GM13977 (cell line): ENCODE measurements around the gene SPEF1.

Experiments used
- DNase-seq: peaks from one replicate; pipeline ENCODE4 v3.0.0; 2012; ENCODE audit warnings: low spot score
- in situ Hi-C: fragments of 300-500 bp; cut with MboI; formaldehyde crosslinking; loops from one replicate; pipeline ENCODE4 v1.12.0; 2022; ENCODE audit warnings: low sequenced_read_pairs, low pct_unique_long_range_greater_than_20kb, mixed read lengths, inconsistent platforms; ENCODE audit not compliant: unreplicated experiment
- TF ChIP-seq, protein P1 (sequence below): IDR thresholded peaks from 2 replicates; pipeline ENCODE4 v1.5.1; 2012; ENCODE audit warnings: mild to moderate bottlenecking, control low read depth; ENCODE audit not compliant: insufficient read depth; ENCODE audit errors: extremely low read depth, missing control alignments

SPEF1 gene

DNA sequence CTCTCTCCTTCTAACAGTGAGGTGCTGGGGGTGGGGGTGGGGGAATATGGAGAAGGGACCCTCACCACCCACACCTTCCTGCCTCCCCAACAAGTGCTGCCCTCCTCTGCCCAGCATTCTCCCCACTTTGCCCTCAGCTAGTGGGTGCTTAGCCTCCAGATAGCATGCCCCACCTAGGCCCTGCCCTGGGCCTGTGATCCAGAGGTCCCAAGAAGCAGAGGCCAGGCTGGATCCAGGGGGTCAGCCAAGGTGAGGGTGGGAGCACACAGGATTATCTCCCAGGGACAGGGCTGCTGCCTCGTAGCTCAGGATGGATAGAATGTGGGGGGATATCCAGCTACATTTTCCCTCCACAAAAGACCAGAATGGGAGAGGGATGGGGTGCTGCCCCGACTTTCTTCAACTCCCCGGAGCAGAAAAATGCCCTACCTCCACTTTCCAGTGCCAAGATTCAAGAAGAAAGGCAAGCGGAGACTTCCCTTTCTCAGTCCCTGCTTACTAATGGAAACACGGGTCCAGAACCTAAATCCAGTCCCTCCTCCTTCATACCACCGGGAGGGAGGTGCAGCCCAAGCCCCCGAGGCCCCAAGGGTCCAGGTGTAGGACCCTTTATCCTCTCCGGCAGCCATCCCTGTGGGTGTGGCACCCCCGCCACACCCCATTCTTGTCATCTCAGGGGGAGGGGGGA lies 14.7 kb downstream of the SPEF1 start:
- TF ChIP-seq, protein P1, sequence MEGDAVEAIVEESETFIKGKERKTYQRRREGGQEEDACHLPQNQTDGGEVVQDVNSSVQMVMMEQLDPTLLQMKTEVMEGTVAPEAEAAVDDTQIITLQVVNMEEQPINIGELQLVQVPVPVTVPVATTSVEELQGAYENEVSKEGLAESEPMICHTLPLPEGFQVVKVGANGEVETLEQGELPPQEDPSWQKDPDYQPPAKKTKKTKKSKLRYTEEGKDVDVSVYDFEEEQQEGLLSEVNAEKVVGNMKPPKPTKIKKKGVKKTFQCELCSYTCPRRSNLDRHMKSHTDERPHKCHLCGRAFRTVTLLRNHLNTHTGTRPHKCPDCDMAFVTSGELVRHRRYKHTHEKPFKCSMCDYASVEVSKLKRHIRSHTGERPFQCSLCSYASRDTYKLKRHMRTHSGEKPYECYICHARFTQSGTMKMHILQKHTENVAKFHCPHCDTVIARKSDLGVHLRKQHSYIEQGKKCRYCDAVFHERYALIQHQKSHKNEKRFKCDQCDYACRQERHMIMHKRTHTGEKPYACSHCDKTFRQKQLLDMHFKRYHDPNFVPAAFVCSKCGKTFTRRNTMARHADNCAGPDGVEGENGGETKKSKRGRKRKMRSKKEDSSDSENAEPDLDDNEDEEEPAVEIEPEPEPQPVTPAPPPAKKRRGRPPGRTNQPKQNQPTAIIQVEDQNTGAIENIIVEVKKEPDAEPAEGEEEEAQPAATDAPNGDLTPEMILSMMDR = no peak
- in situ Hi-C loops = no loop called here

DNA sequence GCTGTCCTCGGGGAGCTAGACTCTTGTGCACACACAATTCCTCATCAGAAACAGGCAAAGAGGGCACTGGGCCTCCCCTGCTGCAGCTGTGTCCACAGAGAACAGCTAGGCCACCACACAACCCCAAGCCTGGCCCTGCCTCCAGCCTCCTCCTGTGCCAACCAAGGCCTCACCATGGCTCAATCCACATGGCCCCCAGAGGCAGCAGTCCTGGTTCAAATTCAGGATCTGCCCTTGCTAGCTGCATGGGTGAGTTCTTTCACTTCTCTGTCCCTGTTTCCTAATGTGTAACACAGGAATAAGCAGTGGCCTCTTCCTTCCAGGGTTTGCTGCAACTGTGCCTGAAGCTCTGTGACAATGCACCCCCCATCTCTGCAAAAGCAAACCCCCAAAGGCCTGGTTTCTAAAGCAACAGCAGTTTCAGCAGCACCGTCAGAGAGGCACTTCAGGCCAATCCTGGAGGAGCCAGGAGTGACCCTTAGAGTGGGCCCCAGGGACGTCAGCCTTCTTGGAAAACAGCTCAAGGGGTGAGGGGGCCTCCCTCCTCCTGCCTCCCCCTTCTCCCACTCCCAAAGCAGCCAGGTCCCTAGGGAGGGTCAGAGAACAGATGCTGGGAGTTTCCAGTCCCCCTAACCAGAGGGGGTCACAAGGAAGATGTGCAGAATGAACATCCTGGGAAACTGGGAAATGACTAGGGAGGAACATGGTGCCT lies 15.9 kb downstream of the SPEF1 start:
- in situ Hi-C loops = no loop called here
- no peak for DNase-seq
- TF ChIP-seq, protein P1 = no peak

More for the DNA sequence above, 14.7 kb downstream of the SPEF1 start:
- no peak for DNase-seq

DNA sequence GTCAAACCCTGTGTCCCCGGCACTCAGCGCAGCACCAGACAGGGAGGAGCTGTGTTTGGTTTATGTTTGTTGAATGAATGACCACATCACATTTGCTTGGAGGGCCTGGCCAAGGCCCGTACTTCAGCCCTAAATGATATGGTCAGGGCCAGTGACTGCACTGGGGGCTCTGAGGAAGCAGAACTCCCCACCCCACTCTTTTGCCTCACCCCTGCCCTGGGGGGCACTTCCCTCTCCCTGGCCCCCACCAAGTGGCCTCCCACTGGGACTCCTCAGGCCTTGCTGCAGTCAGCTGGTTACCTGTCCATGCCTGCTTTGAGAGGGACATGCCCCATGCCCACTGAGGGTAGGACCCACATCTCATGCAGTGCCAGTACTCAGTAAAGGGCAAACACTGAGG lies 16.6 kb downstream of the SPEF1 start:
- DNase-seq = no peak
- TF ChIP-seq, protein P1 = no peak
- in situ Hi-C loops = no loop called here

DNA sequence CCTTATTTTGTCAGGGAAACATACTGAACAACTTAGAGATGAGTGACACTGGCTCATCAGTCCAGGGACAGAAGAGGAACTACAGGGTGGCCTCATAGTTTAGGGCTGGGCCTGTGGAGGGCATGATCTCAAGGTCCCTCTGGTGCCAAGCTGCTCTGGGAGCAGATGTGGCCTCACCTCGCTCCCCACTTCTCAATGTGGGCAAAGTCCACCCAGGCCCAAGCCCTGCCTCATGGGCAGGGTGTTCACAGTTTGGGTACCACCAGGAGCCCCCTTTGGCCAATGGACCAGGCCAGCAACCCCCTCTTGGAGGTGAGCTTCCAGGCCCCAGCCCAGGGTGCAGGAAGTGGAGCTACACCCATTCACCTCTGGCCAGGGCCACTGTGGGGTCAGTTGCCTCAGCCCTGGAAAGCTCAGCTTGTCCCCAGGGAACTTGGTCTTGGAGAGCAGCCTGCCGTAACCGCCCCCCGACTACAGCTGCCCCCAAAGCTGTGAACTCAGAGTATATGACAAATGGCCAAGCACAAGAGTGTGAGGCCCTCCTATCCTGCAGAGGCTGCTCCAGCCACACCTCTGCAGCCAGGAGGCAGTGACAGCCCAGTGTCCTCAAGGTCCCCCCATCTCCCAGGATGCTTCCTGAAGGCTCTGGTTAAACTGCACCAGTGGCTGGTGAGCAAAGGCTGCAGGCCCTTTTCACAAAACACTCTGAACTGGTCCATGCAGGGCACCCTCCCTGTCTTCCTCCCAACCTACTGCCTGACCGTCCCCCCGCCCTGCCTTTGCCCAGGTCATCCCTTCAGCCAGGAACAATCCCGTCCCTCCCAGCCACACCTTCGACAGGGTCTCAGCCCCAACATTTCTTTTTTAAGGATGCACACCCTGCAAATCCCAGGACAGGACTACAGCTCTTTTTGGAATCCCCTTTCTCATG lies 17.3 kb downstream of the SPEF1 start:
- TF ChIP-seq, protein P1 = no peak
- no peak for DNase-seq
- in situ Hi-C loops = no loop called here

DNA sequence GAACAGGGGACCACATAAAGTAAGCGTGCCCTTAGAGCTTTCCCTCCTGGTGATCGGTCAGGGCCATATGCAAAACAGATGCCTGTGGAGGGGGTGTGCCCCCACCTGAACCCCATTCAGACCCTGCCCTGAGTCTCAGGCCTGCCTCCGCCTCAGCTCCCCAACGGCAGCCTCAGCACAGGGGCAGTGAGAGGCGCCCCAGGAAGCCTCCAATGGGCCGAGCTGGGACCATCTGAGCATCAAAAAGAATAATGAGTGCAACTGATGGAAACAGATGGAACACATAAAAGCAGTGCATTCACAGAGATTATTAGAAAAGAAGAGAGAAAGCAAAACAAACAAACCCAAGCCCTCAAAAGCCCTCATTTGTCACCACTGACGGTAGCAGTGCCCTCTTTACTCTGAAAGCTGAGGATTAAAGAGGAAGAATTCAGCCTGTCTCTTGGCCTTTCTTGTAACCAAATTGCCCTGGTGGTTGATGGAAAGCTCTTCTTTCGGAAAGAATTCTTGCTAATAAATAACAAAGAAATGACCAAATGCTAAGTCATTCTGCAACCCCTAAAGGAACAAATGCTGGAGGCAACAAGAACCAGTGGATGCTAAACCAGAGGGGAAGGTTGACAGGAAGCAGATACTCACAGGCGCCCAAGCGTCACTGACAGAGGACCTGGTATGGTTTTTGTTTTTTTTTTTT lies 20.4 kb downstream of the SPEF1 start:
- no peak for DNase-seq
- TF ChIP-seq, protein P1 = no peak
- in situ Hi-C loops = no loop called here

DNA sequence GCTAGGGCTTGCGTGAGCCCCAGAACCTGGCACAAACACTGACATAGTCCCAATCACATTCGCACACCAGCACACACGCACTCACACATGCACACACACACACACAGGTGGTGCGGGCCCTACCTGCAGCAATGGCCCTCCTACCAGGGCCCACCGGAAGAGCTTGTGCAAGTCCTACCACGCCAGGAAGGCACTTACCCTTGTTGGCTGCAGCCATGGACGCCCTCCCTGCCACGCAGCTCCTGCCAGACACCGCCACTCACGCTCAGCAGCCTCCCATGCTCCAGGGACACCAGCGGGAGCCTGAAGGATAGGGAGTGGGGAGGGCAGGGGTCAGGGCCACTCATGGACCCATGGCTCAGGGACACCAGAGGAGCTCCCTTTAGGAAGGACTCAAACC lies 21.4 kb downstream of the SPEF1 start:
- in situ Hi-C loops = no loop called here
- DNase-seq = no peak
- TF ChIP-seq, protein P1 = no peak
